GM06990 (cell line): ENCODE results near the gene ZHX3.

Experiments used
- DNase-seq: peaks from one replicate; pipeline ENCODE4 v3.0.0-alpha.2; 2011; ENCODE audit not compliant: insufficient read length; ENCODE audit errors: extremely low read depth
- H3K27me3 ChIP-seq: replicated peaks from 2 replicates; pipeline ENCODE4 v1.6.0; 2011; ENCODE audit warnings: low read length; ENCODE audit not compliant: control insufficient read depth, insufficient read depth
- H3K36me3 ChIP-seq: 2 replicates; pipeline ENCODE4 v1.5.1; 2011; ENCODE audit warnings: low read length; ENCODE audit not compliant: control insufficient read depth, insufficient read depth
- H3K4me3 ChIP-seq: replicated peaks from 2 replicates; pipeline ENCODE4 v1.5.1; 2011; ENCODE audit warnings: low read depth, mild to moderate bottlenecking, control low read depth, low read length
- CTCF ChIP-seq: IDR thresholded peaks from 2 replicates; pipeline ENCODE4 v1.5.1; 2011; ENCODE audit warnings: low read length, control low read depth, mild to moderate bottlenecking, inconsistent platforms; ENCODE audit not compliant: insufficient read depth, poor library complexity, severe bottlenecking

ZHX3 gene

GRCh38 chr20:41167118-41167470 is 150.4 kb downstream of the ZHX3 start:
- no peak for TF ChIP-seq CTCF
- no peaks in the 10 kb centered on the region for H3K27me3 ChIP-seq
- DNase-seq: no peak
- H3K36me3 ChIP-seq: peaks cover 72% of the 10 kb centered on the region
- H3K4me3 ChIP-seq: no peak overlapping the region

GRCh38 chr20:41166201-41167117 is 151.1 kb downstream of the ZHX3 start:
- no peaks in the 10 kb centered on the region for H3K27me3 ChIP-seq
- TF ChIP-seq CTCF: no peak
- no peak overlapping the region for H3K4me3 ChIP-seq
- DNase-seq: no peak
- H3K36me3 ChIP-seq: peaks cover 70% of the 10 kb centered on the region

GRCh38 chr20:41165001-41165882 is 152.3 kb downstream of the ZHX3 start:
- no peak for DNase-seq
- no peaks in the 10 kb centered on the region for H3K27me3 ChIP-seq
- peaks cover 66% of the 10 kb centered on the region for H3K36me3 ChIP-seq
- TF ChIP-seq CTCF: no peak
- H3K4me3 ChIP-seq: no peak overlapping the region

- DNase-seq: no peak
- peaks cover 54% of the 10 kb centered on the region for H3K36me3 ChIP-seq
- no peaks in the 10 kb centered on the region for H3K27me3 ChIP-seq
- H3K4me3 ChIP-seq: no peak overlapping the region
- no peak for TF ChIP-seq CTCF
Observed at GRCh38 chr20:41163821-41164220, 153.7 kb downstream of the ZHX3 start.

GRCh38 chr20:41162396-41162795 is 155.1 kb downstream of the ZHX3 start:
- peaks cover 47% of the 10 kb centered on the region for H3K36me3 ChIP-seq
- H3K27me3 ChIP-seq: no peaks in the 10 kb centered on the region
- DNase-seq: no peak
- TF ChIP-seq CTCF: no peak
- no peak overlapping the region for H3K4me3 ChIP-seq
